ENCODE results near the gene PIK3R2.
A peak's percentile ranks its signal among the peaks of the same experiment; 100 is the strongest.

Gene PIK3R2

DNA sequence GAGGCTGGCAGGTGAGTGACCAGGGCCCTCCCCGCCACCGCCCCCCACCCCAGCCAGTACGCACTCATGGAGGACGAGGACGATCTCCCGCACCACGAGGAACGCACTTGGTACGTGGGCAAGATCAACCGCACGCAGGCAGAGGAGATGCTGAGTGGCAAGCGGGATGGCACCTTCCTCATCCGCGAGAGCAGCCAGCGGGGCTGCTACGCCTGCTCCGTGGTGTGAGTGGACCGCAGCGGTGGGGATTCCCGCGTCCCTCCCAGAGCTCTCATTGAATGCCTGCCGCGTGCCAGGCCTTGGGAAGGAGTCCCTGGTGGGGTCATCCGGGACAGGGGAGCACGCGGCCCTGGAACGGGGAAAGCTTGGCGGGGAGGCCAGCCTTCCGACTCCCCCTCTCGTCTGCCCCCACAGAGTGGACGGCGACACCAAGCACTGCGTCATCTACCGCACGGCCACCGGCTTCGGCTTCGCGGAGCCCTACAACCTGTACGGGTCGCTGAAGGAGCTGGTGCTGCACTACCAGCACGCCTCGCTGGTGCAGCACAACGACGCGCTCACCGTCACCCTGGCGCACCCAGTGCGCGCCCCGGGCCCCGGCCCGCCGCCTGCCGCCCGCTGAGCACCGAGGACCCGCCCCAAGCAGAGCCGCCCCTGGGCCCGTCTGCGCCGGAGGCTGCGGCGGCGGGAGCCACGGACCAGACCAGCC is 15.9 kb downstream of the PIK3R2 start:
- H3K4me1 ChIP-seq (ENCODE audit: control insufficient read depth, low read depth, low read length), result no peaks in the 10 kb centered on the region
- H3K9me3 ChIP-seq (ENCODE audit: control insufficient read depth, low read depth, low read length), result no peaks in the 10 kb centered on the region
- no peak overlapping the region for H3K27ac ChIP-seq (ENCODE audit: low read length)
- H3K4me3 ChIP-seq (ENCODE audit: low read length), result no peak overlapping the region
- H3K9ac ChIP-seq (ENCODE audit: low read length), result no peak overlapping the region
- peaks cover 16% of the 10 kb centered on the region for H3K36me3 ChIP-seq (ENCODE audit: control insufficient read depth, low read depth, low read length)
- H3K27me3 ChIP-seq (ENCODE audit: control insufficient read depth, insufficient read depth, low read length), result peaks cover 3% of the 10 kb centered on the region

DNA sequence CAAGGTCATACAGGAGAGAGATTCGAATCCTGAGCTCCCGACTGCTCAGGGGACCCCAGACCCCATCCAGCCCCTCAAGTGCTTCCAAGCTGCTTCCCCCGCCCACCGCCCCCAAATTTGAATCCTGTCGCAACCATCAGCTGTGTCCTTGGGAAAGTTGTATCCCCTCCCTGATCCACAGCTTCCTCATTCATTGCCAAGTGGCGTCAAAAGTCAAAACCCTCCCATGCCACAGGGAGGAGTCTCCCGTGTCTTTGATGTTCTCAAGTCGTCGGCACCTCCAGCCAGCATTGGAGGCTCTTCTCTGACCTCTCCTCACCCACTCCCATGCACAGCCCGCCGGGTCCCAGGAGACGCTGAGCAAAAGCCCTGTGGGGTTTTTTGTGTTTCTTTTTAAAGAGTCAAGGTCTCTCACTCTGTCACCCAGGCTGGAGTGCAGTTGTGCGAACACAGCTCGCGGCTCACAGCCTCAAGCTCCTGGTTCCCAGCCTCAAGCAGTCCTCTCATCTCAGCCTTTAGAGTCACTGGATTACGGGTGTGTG is 17.8 kb downstream of the PIK3R2 start:
- H3K4me1 ChIP-seq (ENCODE audit: control insufficient read depth, low read depth, low read length), result no peaks in the 10 kb centered on the region
- no peak overlapping the region for H3K27ac ChIP-seq (ENCODE audit: low read length)
- H3K9ac ChIP-seq (ENCODE audit: low read length), result no peak overlapping the region

DNA sequence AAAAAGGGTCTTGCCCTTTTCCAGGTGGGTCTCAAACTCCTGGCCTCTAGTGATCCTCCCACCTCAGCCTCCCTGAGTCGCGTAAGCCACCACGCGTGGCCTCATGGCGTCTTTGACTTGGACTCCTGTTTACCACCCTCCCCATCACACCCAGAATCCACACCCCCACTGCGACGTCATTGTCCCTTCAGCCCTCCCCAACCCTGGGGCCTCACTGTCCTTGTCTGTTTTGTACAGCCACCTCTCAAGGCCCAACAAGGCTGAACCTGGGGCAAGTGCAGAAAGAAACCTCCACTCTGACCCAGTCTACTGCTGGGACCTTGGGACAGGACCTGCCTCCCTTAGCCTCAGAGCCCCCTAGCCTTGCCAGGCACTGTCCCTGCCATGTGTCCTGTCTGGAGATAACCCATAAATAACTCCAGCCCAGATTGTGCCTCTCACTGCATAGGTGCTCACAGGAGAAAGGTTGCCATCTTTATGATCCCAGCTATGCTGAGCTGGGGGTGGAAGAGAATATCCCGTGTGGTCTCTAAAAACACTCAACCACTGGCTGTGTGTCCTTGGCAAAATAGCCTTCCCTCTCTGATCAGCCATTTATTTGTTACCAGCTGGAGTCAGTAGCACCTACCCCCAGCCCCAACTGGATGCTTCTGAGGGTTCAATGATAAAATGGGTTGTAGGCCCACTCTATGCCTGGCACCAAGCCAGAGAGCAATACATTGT is 18.8 kb downstream of the PIK3R2 start:
- H3K4me1 ChIP-seq (ENCODE audit: control insufficient read depth, low read depth, low read length), result no peaks in the 10 kb centered on the region
- H3K36me3 ChIP-seq (ENCODE audit: control insufficient read depth, low read depth, low read length), result peaks cover 9% of the 10 kb centered on the region
- H3K27ac ChIP-seq (ENCODE audit: low read length), result no peak overlapping the region

More for the DNA sequence above, 17.8 kb downstream of the PIK3R2 start:
- peaks cover 13% of the 10 kb centered on the region for H3K36me3 ChIP-seq (ENCODE audit: control insufficient read depth, low read depth, low read length)
- H3K9me3 ChIP-seq (ENCODE audit: control insufficient read depth, low read depth, low read length), result no peaks in the 10 kb centered on the region
- H3K27me3 ChIP-seq (ENCODE audit: control insufficient read depth, insufficient read depth, low read length), result peaks cover 20% of the 10 kb centered on the region
- H3K4me3 ChIP-seq (ENCODE audit: low read length), result no peak overlapping the region

DNA sequence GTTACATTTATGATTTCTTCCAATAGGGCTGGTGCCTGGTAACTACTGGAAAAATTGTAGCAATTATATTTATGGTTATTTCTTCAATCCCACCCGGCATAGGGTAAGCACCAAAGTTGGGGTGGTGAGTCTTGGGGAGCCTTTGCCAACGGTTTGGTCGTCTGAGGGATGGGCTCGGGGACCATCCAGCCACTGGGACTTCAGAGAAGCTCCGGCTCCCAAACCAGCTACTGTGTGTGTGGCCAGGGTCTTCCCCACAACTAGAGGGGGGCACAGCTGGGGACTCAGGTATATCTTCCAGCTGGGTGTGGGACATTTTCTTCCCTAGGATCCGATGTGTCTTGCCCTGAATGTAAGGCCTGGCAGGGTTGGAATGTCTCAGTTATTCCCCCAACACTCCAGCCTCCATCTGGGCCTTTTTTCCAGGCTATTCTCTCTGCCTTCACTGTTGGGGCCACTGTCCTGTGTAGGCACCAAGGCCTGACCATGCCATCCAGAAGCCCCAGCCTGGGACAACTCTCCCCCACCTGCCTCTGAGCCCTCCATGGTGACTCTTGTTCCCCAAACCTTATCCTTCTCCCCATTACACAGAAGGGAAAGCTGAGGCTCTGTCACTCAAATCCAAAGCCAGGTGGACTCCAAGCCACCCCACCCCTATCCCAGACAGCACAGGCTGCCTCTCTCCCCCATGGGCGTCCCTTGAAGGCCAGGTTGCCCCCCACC is 19.5 kb downstream of the PIK3R2 start:
- Histone ChIP-seq H3K4me1 (ENCODE audit: control insufficient read depth, low read depth, low read length) (no peaks in the 10 kb centered on the region), H3K4me3 (ENCODE audit: low read length) (no peak overlapping the region), H3K27ac (ENCODE audit: low read length) (no peak overlapping the region)

More for the DNA sequence above, 18.8 kb downstream of the PIK3R2 start:
- H3K27me3 ChIP-seq (ENCODE audit: control insufficient read depth, insufficient read depth, low read length), result peaks cover 20% of the 10 kb centered on the region
- no peaks in the 10 kb centered on the region for H3K9me3 ChIP-seq (ENCODE audit: control insufficient read depth, low read depth, low read length)
- no peak overlapping the region for H3K9ac ChIP-seq (ENCODE audit: low read length)
- no peak overlapping the region for H3K4me3 ChIP-seq (ENCODE audit: low read length)

DNA sequence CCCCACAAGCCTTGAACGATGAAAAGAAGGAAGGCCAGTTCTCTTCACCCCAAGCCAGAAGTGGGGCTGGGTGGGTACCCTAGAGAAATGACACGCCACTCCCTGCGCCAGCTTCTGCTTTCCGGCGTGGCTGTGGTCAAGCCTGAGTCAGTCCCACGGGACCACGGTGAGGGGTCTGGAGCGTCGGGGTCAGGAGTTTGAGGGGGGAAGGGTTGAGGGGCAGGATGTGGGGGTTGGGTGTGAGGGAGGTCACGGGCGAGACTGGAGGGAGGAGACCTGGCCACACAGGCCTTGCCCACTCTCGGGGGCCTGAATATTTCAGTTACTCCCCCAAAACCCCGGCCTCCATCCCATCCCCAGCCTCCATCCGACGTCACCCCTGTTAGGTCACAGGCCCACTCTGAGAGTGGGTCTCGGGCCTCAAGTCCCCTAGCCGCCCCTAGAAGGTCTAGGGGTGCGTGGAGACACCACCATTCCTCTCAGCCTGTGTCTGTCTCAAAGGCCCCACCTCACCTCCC is 20.1 kb downstream of the PIK3R2 start:
- Histone ChIP-seq H3K9me3 (ENCODE audit: control insufficient read depth, low read depth, low read length) (no peaks in the 10 kb centered on the region), H3K27ac (ENCODE audit: low read length) (no peak overlapping the region), H3K4me1 (ENCODE audit: control insufficient read depth, low read depth, low read length) (no peaks in the 10 kb centered on the region), H3K4me3 (ENCODE audit: low read length) (peak overlapping the region; percentile 66), H3K36me3 (ENCODE audit: control insufficient read depth, low read depth, low read length) (no peaks in the 10 kb centered on the region), H3K27me3 (ENCODE audit: control insufficient read depth, insufficient read depth, low read length) (peaks cover 20% of the 10 kb centered on the region), H3K9ac (ENCODE audit: low read length) (peak overlapping the region; percentile 12)

More for the DNA sequence above, 19.5 kb downstream of the PIK3R2 start:
- H3K9me3 ChIP-seq (ENCODE audit: control insufficient read depth, low read depth, low read length), result no peaks in the 10 kb centered on the region
- peaks cover 20% of the 10 kb centered on the region for H3K27me3 ChIP-seq (ENCODE audit: control insufficient read depth, insufficient read depth, low read length)
- no peak overlapping the region for H3K9ac ChIP-seq (ENCODE audit: low read length)
- H3K36me3 ChIP-seq (ENCODE audit: control insufficient read depth, low read depth, low read length), result peaks cover 2% of the 10 kb centered on the region

DNA sequence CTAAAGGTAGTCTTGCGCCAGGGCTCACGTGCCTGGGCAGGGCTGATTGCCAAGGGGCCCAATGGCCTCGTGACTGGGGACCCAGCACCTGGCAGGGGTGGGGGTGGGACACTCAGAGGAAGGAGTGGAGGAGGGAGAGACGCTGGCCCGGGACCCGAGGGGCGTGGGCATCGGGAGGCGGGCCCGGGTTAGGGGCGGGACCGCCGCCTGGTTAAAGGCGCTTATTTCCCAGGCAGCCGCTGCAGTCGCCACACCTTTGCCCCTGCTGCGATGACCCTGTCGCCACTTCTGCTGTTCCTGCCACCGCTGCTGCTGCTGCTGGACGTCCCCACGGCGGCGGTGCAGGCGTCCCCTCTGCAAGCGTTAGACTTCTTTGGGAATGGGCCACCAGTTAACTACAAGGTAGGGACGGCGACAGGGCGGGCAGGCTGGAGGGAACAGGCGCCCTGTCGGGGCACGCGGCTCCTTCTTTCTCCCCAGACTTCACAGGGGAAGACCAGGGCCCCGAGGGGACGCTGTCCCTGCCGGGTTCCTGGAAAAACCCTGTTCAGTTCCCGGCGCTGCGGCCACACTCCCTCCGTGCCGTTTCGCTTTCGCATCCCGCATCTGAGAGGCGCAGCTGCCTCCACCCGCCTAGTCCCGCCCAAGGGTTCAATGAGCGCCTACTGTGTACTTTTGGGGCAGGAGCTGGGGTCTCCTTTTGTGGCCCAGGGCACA is 20.8 kb downstream of the PIK3R2 start, which contains the start of gene IFI30:
IFI30 (plus strand) TSS at position 242 of the 717 bp plus-strand sequence; CDS start at position 271, 29 bp downstream.
- Histone ChIP-seq H3K4me3 (ENCODE audit: low read length) (peak within 1 kb of the TSS; percentile 66), H3K9ac (ENCODE audit: low read length) (peak within 1 kb of the TSS; percentile 12), H3K9me3 (ENCODE audit: control insufficient read depth, low read depth, low read length) (no peaks in the 10 kb centered on the region), H3K4me1 (ENCODE audit: control insufficient read depth, low read depth, low read length) (no peaks in the 10 kb centered on the region), H3K27ac (ENCODE audit: low read length) (no peak within 1 kb of the TSS), H3K27me3 (ENCODE audit: control insufficient read depth, insufficient read depth, low read length) (peaks cover 20% of the 10 kb centered on the region), H3K36me3 (ENCODE audit: control insufficient read depth, low read depth, low read length) (no peaks in the 10 kb centered on the region)

DNA sequence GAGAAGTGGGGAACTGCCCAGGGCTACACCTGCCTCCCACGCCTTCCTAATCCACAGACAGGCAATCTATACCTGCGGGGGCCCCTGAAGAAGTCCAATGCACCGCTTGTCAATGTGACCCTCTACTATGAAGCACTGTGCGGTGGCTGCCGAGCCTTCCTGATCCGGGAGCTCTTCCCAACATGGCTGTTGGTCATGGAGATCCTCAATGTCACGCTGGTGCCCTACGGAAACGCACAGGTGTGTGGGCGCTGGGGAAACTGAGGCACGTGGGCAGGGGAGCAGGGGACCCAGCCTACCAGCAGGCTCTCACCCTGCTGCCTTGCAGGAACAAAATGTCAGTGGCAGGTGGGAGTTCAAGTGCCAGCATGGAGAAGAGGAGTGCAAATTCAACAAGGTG is 22.0 kb downstream of the PIK3R2 start:
- H3K4me1 ChIP-seq (ENCODE audit: control insufficient read depth, low read depth, low read length), result no peaks in the 10 kb centered on the region
- no peaks in the 10 kb centered on the region for H3K36me3 ChIP-seq (ENCODE audit: control insufficient read depth, low read depth, low read length)
- peak overlapping the region; percentile 66 for H3K4me3 ChIP-seq (ENCODE audit: low read length)
- H3K9me3 ChIP-seq (ENCODE audit: control insufficient read depth, low read depth, low read length), result no peaks in the 10 kb centered on the region
- H3K9ac ChIP-seq (ENCODE audit: low read length), result no peak overlapping the region
- H3K27me3 ChIP-seq (ENCODE audit: control insufficient read depth, insufficient read depth, low read length), result peaks cover 20% of the 10 kb centered on the region
- H3K27ac ChIP-seq (ENCODE audit: low read length), result no peak overlapping the region

DNA sequence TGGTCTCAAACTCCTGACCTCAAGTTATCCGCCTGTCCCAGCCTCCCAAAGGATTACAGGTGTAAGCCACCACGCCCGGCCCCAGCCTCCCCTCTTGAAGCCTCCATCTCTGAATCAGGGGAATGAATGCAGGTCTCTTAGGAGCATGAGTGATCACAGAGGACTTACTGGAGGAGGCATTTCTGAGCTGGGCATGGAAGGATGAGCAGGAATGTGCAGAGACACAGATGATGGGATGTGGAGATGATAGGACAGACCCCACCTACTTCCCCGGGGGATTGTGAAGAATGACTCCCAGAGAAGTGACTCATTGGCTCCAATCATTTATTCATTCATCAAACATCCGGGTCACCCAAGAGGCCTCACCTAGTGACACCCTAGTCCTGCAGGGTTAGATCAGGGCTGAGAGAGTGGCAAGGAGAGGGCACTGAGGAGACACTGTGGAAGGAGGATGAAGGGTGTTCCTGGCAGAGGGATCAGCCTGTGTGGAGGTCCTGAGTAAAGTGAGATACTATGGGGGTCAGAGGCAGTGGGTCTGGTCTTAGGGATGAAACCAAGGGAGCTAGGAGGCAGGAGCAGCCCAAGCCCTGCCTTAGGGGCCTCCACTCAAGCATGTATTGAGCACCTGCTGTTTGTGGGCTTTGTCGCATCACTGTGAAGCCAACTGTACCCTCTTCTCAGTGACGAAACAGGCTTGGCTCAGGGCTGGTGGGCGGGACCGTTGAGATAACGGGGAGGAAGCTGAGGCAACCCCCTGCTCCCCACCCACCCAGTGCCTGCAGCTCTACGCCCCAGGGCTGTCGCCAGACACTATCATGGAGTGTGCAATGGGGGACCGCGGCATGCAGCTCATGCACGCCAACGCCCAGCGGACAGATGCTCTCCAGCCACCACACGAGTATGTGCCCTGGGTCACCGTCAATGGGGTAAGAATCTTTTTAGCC is 23.7 kb downstream of the PIK3R2 start:
- Histone ChIP-seq H3K36me3 (ENCODE audit: control insufficient read depth, low read depth, low read length) (no peaks in the 10 kb centered on the region), H3K9ac (ENCODE audit: low read length) (no peak overlapping the region), H3K4me1 (ENCODE audit: control insufficient read depth, low read depth, low read length) (no peaks in the 10 kb centered on the region), H3K4me3 (ENCODE audit: low read length) (no peak overlapping the region), H3K27me3 (ENCODE audit: control insufficient read depth, insufficient read depth, low read length) (peaks cover 20% of the 10 kb centered on the region), H3K9me3 (ENCODE audit: control insufficient read depth, low read depth, low read length) (no peaks in the 10 kb centered on the region), H3K27ac (ENCODE audit: low read length) (no peak overlapping the region)

DNA sequence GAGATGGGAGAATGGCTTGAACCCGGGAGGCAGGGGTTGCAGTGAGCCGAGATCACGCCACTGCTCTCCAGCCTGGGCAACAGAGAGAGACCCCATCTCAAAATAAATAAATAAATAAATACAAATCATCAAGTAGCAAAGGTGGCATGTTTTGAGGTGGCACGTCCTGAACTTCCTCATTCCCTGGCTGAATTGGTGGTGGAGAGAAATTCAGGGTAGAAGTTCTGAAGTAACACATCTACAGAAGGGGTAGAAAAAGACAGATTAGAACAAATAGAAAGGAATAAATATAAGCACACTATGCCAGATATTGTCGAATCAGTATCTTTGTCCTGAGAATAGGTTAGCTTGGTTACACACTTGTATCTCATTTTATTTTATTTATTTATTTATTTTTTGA is 27.0 kb downstream of the PIK3R2 start:
- H3K4me1 ChIP-seq (ENCODE audit: control insufficient read depth, low read depth, low read length), result no peaks in the 10 kb centered on the region
- no peak overlapping the region for H3K27ac ChIP-seq (ENCODE audit: low read length)
- no peak overlapping the region for H3K9ac ChIP-seq (ENCODE audit: low read length)
- H3K4me3 ChIP-seq (ENCODE audit: low read length), result no peak overlapping the region
- H3K27me3 ChIP-seq (ENCODE audit: control insufficient read depth, insufficient read depth, low read length), result peaks cover 6% of the 10 kb centered on the region
- H3K9me3 ChIP-seq (ENCODE audit: control insufficient read depth, low read depth, low read length), result no peaks in the 10 kb centered on the region
- H3K36me3 ChIP-seq (ENCODE audit: control insufficient read depth, low read depth, low read length), result no peaks in the 10 kb centered on the region

DNA sequence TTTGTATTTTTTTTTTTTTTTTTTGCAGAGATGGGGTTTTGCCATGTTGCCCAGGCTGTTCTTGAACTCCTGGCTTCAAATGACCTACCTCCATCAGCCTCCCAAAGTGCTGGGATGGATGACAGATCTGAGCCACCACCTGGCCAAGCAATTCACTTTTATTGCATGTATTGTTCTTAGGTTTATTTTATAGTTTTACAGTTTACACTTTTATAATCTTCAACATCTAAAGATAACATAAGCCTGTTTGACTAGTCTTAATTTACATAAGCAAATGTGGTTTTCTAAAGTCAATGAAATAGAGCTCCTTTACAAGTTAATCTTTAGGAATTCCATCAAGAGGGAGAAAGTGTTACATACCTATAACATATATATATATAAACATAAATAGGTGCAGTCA is 30.6 kb downstream of the PIK3R2 start:
- no peak overlapping the region for H3K9ac ChIP-seq (ENCODE audit: low read length)
- peaks cover 5% of the 10 kb centered on the region for H3K4me1 ChIP-seq (ENCODE audit: control insufficient read depth, low read depth, low read length)
- no peaks in the 10 kb centered on the region for H3K36me3 ChIP-seq (ENCODE audit: control insufficient read depth, low read depth, low read length)
- no peaks in the 10 kb centered on the region for H3K9me3 ChIP-seq (ENCODE audit: control insufficient read depth, low read depth, low read length)
- H3K27ac ChIP-seq (ENCODE audit: low read length), result no peak overlapping the region
- H3K27me3 ChIP-seq (ENCODE audit: control insufficient read depth, insufficient read depth, low read length), result no peaks in the 10 kb centered on the region
- H3K4me3 ChIP-seq (ENCODE audit: low read length), result no peak overlapping the region
